ENCODE measurements around the gene PDK2. TPM values are rescaled to one million over a fixed set of nuclear protein-coding genes. Genes with fewer than 3 reads are reported as not detected.

PDK2 gene
- total RNA-seq (25.2 TPM), polyA plus RNA-seq (10 to 100 TPM; 42.1 to 65.2 (median 54.0) TPM)

DNA sequence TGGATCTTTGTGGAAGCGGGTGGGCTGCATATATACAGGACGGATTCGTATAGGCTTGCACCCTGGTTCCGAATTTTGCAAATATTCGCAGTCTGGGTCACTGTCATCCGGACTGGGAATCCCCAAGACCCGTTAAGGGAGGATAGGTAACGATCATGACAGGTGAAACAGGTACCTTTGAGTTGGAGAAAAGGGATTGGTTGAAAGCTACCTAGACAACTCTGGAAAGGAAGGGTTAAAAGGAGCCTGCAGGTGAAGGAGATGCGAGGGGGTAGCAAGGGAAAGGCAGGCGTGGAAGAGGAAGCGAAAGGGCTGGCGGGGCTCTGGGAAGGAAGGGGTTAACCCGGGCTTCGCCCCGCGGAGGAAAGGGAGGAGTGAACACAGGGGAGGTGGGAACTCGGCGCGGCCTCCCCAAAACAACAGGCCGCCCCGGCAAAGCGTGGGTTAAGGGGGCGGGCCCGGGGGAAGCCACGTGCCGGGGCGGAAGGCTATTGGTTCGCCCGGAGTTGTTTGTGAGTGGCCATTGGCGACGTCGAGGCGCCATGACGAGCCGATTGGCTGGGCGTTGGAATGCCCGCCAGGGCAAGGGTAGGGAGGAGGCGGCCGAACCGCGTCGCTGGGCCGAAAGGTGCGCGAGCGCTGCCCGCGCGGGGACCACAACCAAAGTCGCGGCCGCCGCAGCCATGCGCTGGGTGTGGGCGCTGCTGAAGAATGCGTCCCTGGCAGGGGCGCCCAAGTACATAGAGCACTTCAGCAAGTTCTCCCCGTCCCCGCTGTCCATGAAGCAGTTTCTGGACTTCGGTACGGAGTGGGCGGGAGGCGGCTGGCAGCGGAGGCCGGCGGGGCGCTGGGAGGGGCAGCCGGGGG lies at the start of gene PDK2:
PDK2 (plus strand) TSS at position 599 of the 867 bp plus-strand sequence; CDS start at position 684, 85 bp downstream.
- Histone ChIP-seq H3K36me3 (ENCODE audit: control insufficient read depth, insufficient read depth, low read length) (peaks cover 20% of the 10 kb centered on the region), H3K27me3 (ENCODE audit: control insufficient read depth, insufficient read depth, low read length) (no peaks in the 10 kb centered on the region), H3K4me1 (ENCODE audit: control insufficient read depth, insufficient read depth, low read length, poor library complexity, severe bottlenecking) (peaks cover 22% of the 10 kb centered on the region), H3K27ac (ENCODE audit: insufficient read depth, low read length, poor library complexity, severe bottlenecking) (peak within 1 kb of the TSS; percentile 88), H3K4me3 (ENCODE audit: low read depth, low read length) (peak within 1 kb of the TSS; percentile 99), H3K9me3 (ENCODE audit: control insufficient read depth in 2 of 2, low read length in 2 of 2) (no peaks in the 10 kb centered on the region)
- Mint-ChIP-seq H3K9me3 (no peaks in the 10 kb centered on the region), H3K4me1 (peaks cover 0 to 45% (median 18%) of the 10 kb centered on the region in 4 donors), H3K27me3 (no peaks in the 10 kb centered on the region), H3K27ac (peak within 1 kb of the TSS; percentile 97), H3K4me3 (peak within 1 kb of the TSS; percentile 95 to 99 (median 99)), H3K36me3 (peaks cover 7% of the 10 kb centered on the region)
- DNase-seq = peak; percentile 95 to 98 (median 98)
- ATAC-seq (ENCODE audit: low read depth in 2 of 2) = peak; percentile 95 to 98

- no peaks in the 10 kb centered on the region for H3K36me3 ChIP-seq (ENCODE audit: control insufficient read depth, insufficient read depth, low read length)
- H3K4me3 ChIP-seq (ENCODE audit: low read depth, low read length) = no peak overlapping the region
- Mint-ChIP-seq H3K4me1 (peaks cover 0 to 3% (median under 1%) of the 10 kb centered on the region in 4 donors), H3K27me3 (peaks cover 4% of the 10 kb centered on the region), H3K4me3 (no peak overlapping the region), H3K36me3 (no peaks in the 10 kb centered on the region), H3K9me3 (peaks cover 0 to 2% (median 0%) of the 10 kb centered on the region in 7 donors), H3K27ac (peak overlapping the region in 1 of 3 donors; percentile 62)
- no peak overlapping the region for H3K27ac ChIP-seq (ENCODE audit: insufficient read depth, low read length, poor library complexity, severe bottlenecking)
- H3K27me3 ChIP-seq (ENCODE audit: control insufficient read depth, insufficient read depth, low read length) = no peaks in the 10 kb centered on the region
- no peaks in the 10 kb centered on the region for H3K9me3 ChIP-seq (ENCODE audit: control insufficient read depth in 2 of 2, low read length in 2 of 2)
- DNase-seq (no peak), ATAC-seq (ENCODE audit: low read depth in 2 of 2) (no peak)
- H3K4me1 ChIP-seq (ENCODE audit: control insufficient read depth, insufficient read depth, low read length, poor library complexity, severe bottlenecking) = no peaks in the 10 kb centered on the region
Observed at GRCh38 chr17:50046179-50046578, 49.0 kb upstream of the PDK2 start.

DNA sequence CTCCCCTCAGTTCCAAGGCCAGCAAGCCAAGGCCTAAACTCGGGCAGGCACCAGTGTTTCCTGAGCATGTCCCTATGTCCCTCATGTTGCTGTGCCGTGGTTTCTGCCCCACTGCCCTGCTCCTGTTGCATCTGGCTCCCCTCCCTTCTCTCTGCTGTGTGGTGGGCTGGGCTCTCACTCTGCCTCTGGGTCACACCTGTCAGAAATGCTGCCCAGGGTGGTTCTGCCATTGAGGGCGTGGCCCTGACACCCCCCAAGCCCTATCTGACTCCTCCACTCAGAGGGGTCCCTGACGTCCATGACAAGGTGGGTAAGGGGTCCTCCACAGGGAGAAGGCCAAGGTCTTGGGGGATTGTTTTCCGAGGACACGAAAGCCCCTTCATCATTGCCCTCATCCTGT lies 48.5 kb upstream of the PDK2 start:
- ATAC-seq (ENCODE audit: low read depth in 2 of 2) (no peak), DNase-seq (no peak)
- H3K4me3 ChIP-seq (ENCODE audit: low read depth, low read length) = no peak overlapping the region
- peaks cover 0 to 6% (median 3%) of the 10 kb centered on the region in 4 donors for H3K4me1 Mint-ChIP-seq
- H3K27me3 ChIP-seq (ENCODE audit: control insufficient read depth, insufficient read depth, low read length) = no peaks in the 10 kb centered on the region
- H3K27ac ChIP-seq (ENCODE audit: insufficient read depth, low read length, poor library complexity, severe bottlenecking) = no peak overlapping the region
- H3K27me3 Mint-ChIP-seq = peaks cover 4% of the 10 kb centered on the region
- no peaks in the 10 kb centered on the region for H3K36me3 ChIP-seq (ENCODE audit: control insufficient read depth, insufficient read depth, low read length)
- H3K9me3 Mint-ChIP-seq = peaks cover 0 to 2% (median 0%) of the 10 kb centered on the region in 7 donors
- no peak overlapping the region for H3K27ac Mint-ChIP-seq
- no peak overlapping the region for H3K4me3 Mint-ChIP-seq
- no peaks in the 10 kb centered on the region for H3K4me1 ChIP-seq (ENCODE audit: control insufficient read depth, insufficient read depth, low read length, poor library complexity, severe bottlenecking)
- H3K9me3 ChIP-seq (ENCODE audit: control insufficient read depth in 2 of 2, low read length in 2 of 2) = no peaks in the 10 kb centered on the region
- no peaks in the 10 kb centered on the region for H3K36me3 Mint-ChIP-seq

DNA sequence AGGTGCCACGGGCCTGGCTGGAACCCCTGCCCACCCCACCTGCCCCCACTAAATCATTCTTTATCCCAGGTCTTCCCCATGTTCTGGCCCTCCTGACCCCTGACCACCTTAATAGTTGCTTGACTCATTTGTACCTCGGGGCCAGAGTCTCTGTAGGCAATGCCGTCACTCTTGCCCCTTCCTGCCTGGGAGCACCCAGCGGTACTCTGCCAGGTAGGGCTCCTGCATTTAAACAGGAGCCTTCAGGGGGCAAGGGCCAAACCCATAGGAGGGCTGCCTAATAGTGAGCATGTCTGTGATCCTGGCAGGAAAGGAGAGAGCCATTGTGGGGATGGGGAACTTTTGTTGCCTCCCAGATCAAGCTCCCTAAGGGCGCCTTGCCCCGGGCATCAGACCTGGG lies 48.1 kb upstream of the PDK2 start:
- Mint-ChIP-seq H3K4me3 (no peak overlapping the region), H3K36me3 (no peaks in the 10 kb centered on the region), H3K4me1 (peaks cover 0 to 6% (median 3%) of the 10 kb centered on the region in 4 donors), H3K9me3 (peaks cover 0 to 2% (median 0%) of the 10 kb centered on the region in 7 donors), H3K27ac (no peak overlapping the region), H3K27me3 (peaks cover 4% of the 10 kb centered on the region)
- DNase-seq (no peak), ATAC-seq (ENCODE audit: low read depth in 2 of 2) (no peak)
- no peak overlapping the region for H3K27ac ChIP-seq (ENCODE audit: insufficient read depth, low read length, poor library complexity, severe bottlenecking)
- no peaks in the 10 kb centered on the region for H3K27me3 ChIP-seq (ENCODE audit: control insufficient read depth, insufficient read depth, low read length)
- H3K4me1 ChIP-seq (ENCODE audit: control insufficient read depth, insufficient read depth, low read length, poor library complexity, severe bottlenecking) = no peaks in the 10 kb centered on the region
- no peak overlapping the region for H3K4me3 ChIP-seq (ENCODE audit: low read depth, low read length)
- no peaks in the 10 kb centered on the region for H3K9me3 ChIP-seq (ENCODE audit: control insufficient read depth in 2 of 2, low read length in 2 of 2)
- no peaks in the 10 kb centered on the region for H3K36me3 ChIP-seq (ENCODE audit: control insufficient read depth, insufficient read depth, low read length)

- no peaks in the 10 kb centered on the region for H3K4me1 ChIP-seq (ENCODE audit: control insufficient read depth, insufficient read depth, low read length, poor library complexity, severe bottlenecking)
- ATAC-seq (ENCODE audit: low read depth in 2 of 2) (no peak), DNase-seq (no peak)
- Mint-ChIP-seq H3K4me3 (peak overlapping the region in 1 of 4 donors; percentile 54), H3K27me3 (peaks cover 4% of the 10 kb centered on the region), H3K9me3 (peaks cover 0 to 2% (median 0%) of the 10 kb centered on the region in 7 donors), H3K4me1 (peaks cover 0 to 6% (median 3%) of the 10 kb centered on the region in 4 donors), H3K36me3 (no peaks in the 10 kb centered on the region), H3K27ac (peak overlapping the region in 1 of 3 donors; percentile 70)
- H3K9me3 ChIP-seq (ENCODE audit: control insufficient read depth in 2 of 2, low read length in 2 of 2) = no peaks in the 10 kb centered on the region
- no peaks in the 10 kb centered on the region for H3K27me3 ChIP-seq (ENCODE audit: control insufficient read depth, insufficient read depth, low read length)
- no peak overlapping the region for H3K27ac ChIP-seq (ENCODE audit: insufficient read depth, low read length, poor library complexity, severe bottlenecking)
- H3K4me3 ChIP-seq (ENCODE audit: low read depth, low read length) = no peak overlapping the region
- H3K36me3 ChIP-seq (ENCODE audit: control insufficient read depth, insufficient read depth, low read length) = no peaks in the 10 kb centered on the region
Observed at GRCh38 chr17:50047488-50048126, 47.5 kb upstream of the PDK2 start.

GRCh38 chr17:50048146-50048720 lies 46.9 kb upstream of the PDK2 start:
- Mint-ChIP-seq H3K4me1 (peaks cover 0 to 6% (median 3%) of the 10 kb centered on the region in 4 donors), H3K27ac (peak overlapping the region in 1 of 3 donors; percentile 70), H3K27me3 (peaks cover 4% of the 10 kb centered on the region), H3K9me3 (peaks cover 0 to 2% (median 0%) of the 10 kb centered on the region in 7 donors), H3K36me3 (no peaks in the 10 kb centered on the region), H3K4me3 (peak overlapping the region in 1 of 4 donors; percentile 54)
- Histone ChIP-seq H3K4me3 (ENCODE audit: low read depth, low read length) (no peak overlapping the region), H3K36me3 (ENCODE audit: control insufficient read depth, insufficient read depth, low read length) (no peaks in the 10 kb centered on the region), H3K9me3 (ENCODE audit: control insufficient read depth in 2 of 2, low read length in 2 of 2) (no peaks in the 10 kb centered on the region), H3K27me3 (ENCODE audit: control insufficient read depth, insufficient read depth, low read length) (no peaks in the 10 kb centered on the region), H3K4me1 (ENCODE audit: control insufficient read depth, insufficient read depth, low read length, poor library complexity, severe bottlenecking) (no peaks in the 10 kb centered on the region), H3K27ac (ENCODE audit: insufficient read depth, low read length, poor library complexity, severe bottlenecking) (no peak overlapping the region)
- DNase-seq (no peak), ATAC-seq (ENCODE audit: low read depth in 2 of 2) (no peak)

GRCh38 chr17:50048988-50049387 lies 46.2 kb upstream of the PDK2 start:
- Histone ChIP-seq H3K4me1 (ENCODE audit: control insufficient read depth, insufficient read depth, low read length, poor library complexity, severe bottlenecking) (no peaks in the 10 kb centered on the region), H3K4me3 (ENCODE audit: low read depth, low read length) (no peak overlapping the region), H3K27ac (ENCODE audit: insufficient read depth, low read length, poor library complexity, severe bottlenecking) (no peak overlapping the region), H3K27me3 (ENCODE audit: control insufficient read depth, insufficient read depth, low read length) (no peaks in the 10 kb centered on the region), H3K36me3 (ENCODE audit: control insufficient read depth, insufficient read depth, low read length) (no peaks in the 10 kb centered on the region), H3K9me3 (ENCODE audit: control insufficient read depth in 2 of 2, low read length in 2 of 2) (no peaks in the 10 kb centered on the region)
- ATAC-seq (ENCODE audit: low read depth in 2 of 2) (no peak), DNase-seq (no peak)
- H3K27me3 Mint-ChIP-seq = peaks cover 2% of the 10 kb centered on the region
- peak overlapping the region in 1 of 3 donors; percentile 40 for H3K27ac Mint-ChIP-seq
- peak overlapping the region in 1 of 4 donors; percentile 53 for H3K4me3 Mint-ChIP-seq
- peaks cover 0 to 2% (median 0%) of the 10 kb centered on the region in 7 donors for H3K9me3 Mint-ChIP-seq
- peaks cover 0 to 6% (median 3%) of the 10 kb centered on the region in 4 donors for H3K4me1 Mint-ChIP-seq
- H3K36me3 Mint-ChIP-seq = no peaks in the 10 kb centered on the region

All from CD4-positive, CD25-positive, alpha-beta regulatory T cell (primary cell).